GM04504 (cell line): Measurements from ENCODE around the gene TMOD1.
"Not testable (repeated sequence)": the region's sequence is repeated elsewhere in the genome, so short reads cannot be mapped to it uniquely, and the experiment has no call there.

Experiments used
- DNase-seq: peaks from one replicate; pipeline ENCODE4 v3.0.0-alpha.2; 2012; ENCODE audit warnings: low read depth

Gene TMOD1

GRCh38 chr9:97565262-97565661, 63.8 kb downstream of the TMOD1 start:
- no peak for DNase-seq

GRCh38 chr9:97567182-97567893, 65.9 kb downstream of the TMOD1 start:
- no peak for DNase-seq

- DNase-seq: no peak
These were observed 66.4 kb downstream of the TMOD1 start for GRCh38 chr9:97567894-97568202.

- DNase-seq: no peak
These were observed 67.2 kb downstream of the TMOD1 start for GRCh38 chr9:97568461-97569275.

- no peak for DNase-seq
These were observed 69.4 kb downstream of the TMOD1 start for GRCh38 chr9:97570899-97571298.

GRCh38 chr9:97571664-97572063, 70.2 kb downstream of the TMOD1 start:
- no peak for DNase-seq

GRCh38 chr9:97572196-97572891, 70.9 kb downstream of the TMOD1 start:
- no peak for DNase-seq

- no peak for DNase-seq
These were observed 71.5 kb downstream of the TMOD1 start for GRCh38 chr9:97572892-97573365.

GRCh38 chr9:97573482-97574073, 72.1 kb downstream of the TMOD1 start:
- DNase-seq: no peak

- not testable (repeated sequence) for DNase-seq
These were observed 72.7 kb downstream of the TMOD1 start for GRCh38 chr9:97574101-97574571.

- not testable (repeated sequence) for DNase-seq
These were observed 73.6 kb downstream of the TMOD1 start for GRCh38 chr9:97574921-97575672.

- DNase-seq: no peak
These were observed 74.3 kb downstream of the TMOD1 start for GRCh38 chr9:97575673-97576200.

GRCh38 chr9:97577051-97577450, 75.6 kb downstream of the TMOD1 start:
- DNase-seq: no peak

- DNase-seq: no peak
These were observed 77.4 kb downstream of the TMOD1 start for GRCh38 chr9:97578846-97579245.

GRCh38 chr9:97579914-97580313, 78.4 kb downstream of the TMOD1 start:
- no peak for DNase-seq

GRCh38 chr9:97581590-97581989, 80.1 kb downstream of the TMOD1 start:
- DNase-seq: not testable (repeated sequence)

- not testable (repeated sequence) for DNase-seq
These were observed 83.3 kb downstream of the TMOD1 start for GRCh38 chr9:97584778-97585177.

GRCh38 chr9:97586909-97587308, 85.4 kb downstream of the TMOD1 start:
- not testable (repeated sequence) for DNase-seq

- no peak for DNase-seq
These were observed 90.1 kb downstream of the TMOD1 start for GRCh38 chr9:97591535-97591934.

GRCh38 chr9:97592126-97592525, 90.7 kb downstream of the TMOD1 start:
- no peak for DNase-seq

GRCh38 chr9:97593960-97594359, 92.5 kb downstream of the TMOD1 start:
- DNase-seq: no peak
